SKM-1 (cell line): ENCODE measurements around the gene RNF215.

ENCODE experiments used
- DNase-seq: peaks from one replicate; lab custom pipeline; 2025; ENCODE audit not compliant: unreplicated experiment; lab: John Stamatoyannopoulos, UW

RNF215 gene

GRCh38 chr22:30334646-30335045 is 52.6 kb downstream of the RNF215 start:
- DNase-seq: no peak

GRCh38 chr22:30333707-30334087 is 53.5 kb downstream of the RNF215 start:
- no peak for DNase-seq

GRCh38 chr22:30332994-30333706 is 54.1 kb downstream of the RNF215 start:
- no peak for DNase-seq

- DNase-seq: no peak
These were observed 54.7 kb downstream of the RNF215 start for GRCh38 chr22:30332551-30332950.
